Lung (tissue), 12 donors: ENCODE data around the gene ZNF771. TPM values are rescaled to one million over a fixed set of nuclear protein-coding genes. Genes with fewer than 3 reads are reported as not detected.

ENCODE experiments used
- ATAC-seq: fragments of 200-7000 bp; cut with Tn5 transposase; one replicate; pipeline ENCODE4 v1.9.1; 2020; ENCODE audit warnings: moderate number of reproducible peaks; ENCODE audit not compliant: insufficient read depth, low FRiP score
- DNase-seq, 3 donors: peaks; one replicate each; pipeline ENCODE4 v3.0.0-alpha.2; 2013 to 2017
- H3K27ac ChIP-seq, 2 donors: one replicate each; pipeline ENCODE4 v1.5.1; 2013; ENCODE audit warnings: mild to moderate bottlenecking in 2 of 2, moderate library complexity in 2 of 2, control low read depth in 1 of 2, inconsistent platforms in 1 of 2, low read depth in 1 of 2, low read length in 1 of 2
- H3K27me3 ChIP-seq, 3 donors: one replicate each; pipeline ENCODE4 v1.5.1; 2013; ENCODE audit warnings: low read length in 2 of 3; ENCODE audit not compliant: control insufficient read depth in 3 of 3, insufficient read depth in 3 of 3
- H3K36me3 ChIP-seq, 4 donors: one replicate each; pipeline ENCODE4 v1.5.1; 2013; ENCODE audit warnings: low read length in 4 of 4, mild to moderate bottlenecking in 1 of 4, moderate library complexity in 1 of 4; ENCODE audit not compliant: control insufficient read depth in 4 of 4, insufficient read depth in 4 of 4
- H3K4me1 ChIP-seq, 5 donors: one replicate each; pipeline ENCODE4 v1.5.1; 2013; ENCODE audit warnings: low read length in 5 of 5, mild to moderate bottlenecking in 2 of 5, moderate library complexity in 1 of 5; ENCODE audit not compliant: control insufficient read depth in 5 of 5, insufficient read depth in 5 of 5
- H3K4me3 ChIP-seq: one replicate; pipeline ENCODE4 v1.5.1; 2013; ENCODE audit warnings: mild to moderate bottlenecking, control low read depth, moderate library complexity
- H3K9ac ChIP-seq, 2 donors: one replicate each; pipeline ENCODE4 v1.5.1; 2013; ENCODE audit warnings: low read length in 2 of 2, control low read depth in 1 of 2; ENCODE audit not compliant: insufficient read depth in 1 of 2
- H3K9me3 ChIP-seq, 4 donors: one replicate each; pipeline ENCODE4 v1.5.1; 2013; ENCODE audit warnings: low read length in 3 of 4, mild to moderate bottlenecking in 1 of 4, moderate library complexity in 1 of 4; ENCODE audit not compliant: control insufficient read depth in 4 of 4, insufficient read depth in 3 of 4
- CTCF ChIP-seq: IDR thresholded peaks from 2 replicates; pipeline ENCODE4 v1.5.1; 2012; ENCODE audit warnings: mild to moderate bottlenecking; ENCODE audit errors: control extremely low read depth, extremely low read depth
- WGBS, 2 donors: extraction: QIAGEN DNeasy Blood & Tissue Kit; methylation state at CpG; one replicate each; pipeline ENCODE4 v1.1.7; 2013; 5-methylcytosine and 5-hydroxymethylcytosine counted together
- polyA plus RNA-seq, 2 donors: library from polyadenylated mRNA; stranded (reverse); fragments of 200-250 nt; gene quantifications; one replicate each; pipeline ENCODE4 v1.2.1, GENCODE V29; 2013
- total RNA-seq, 2 donors: library from RNA; depleted of rRNA in 1 of 2; stranded (reverse); fragments of >200 nt in 1 of 2; gene quantifications; one replicate each; pipeline ENCODE4 v1.2.1, GENCODE V29; 2014 to 2021
- donor health status: control.
- donor health status: control.
- donor health status: Bipolar disorder and iron deficiency.
- donor health status: healthy.
- donor health status: DM: yes; HTN: yes; CAD: no.

The ZNF771 gene
- total and polyA plus RNA-seq, 4 donors = 3.0 to 7.2 (median 4.3) TPM

GRCh38 chr16:30368122-30368791, 39.1 kb upstream of the ZNF771 start:
- peak overlapping the region; percentile 55 to 75 for H3K9ac ChIP-seq
- H3K4me3 ChIP-seq = peak overlapping the region; percentile 83
- no peaks in the 10 kb centered on the region for H3K27me3 ChIP-seq
- peaks cover 0 to 19% (median 9%) of the 10 kb centered on the region in 4 donors for H3K36me3 ChIP-seq
- TF ChIP-seq CTCF = no peak
- H3K9me3 ChIP-seq = no peaks in the 10 kb centered on the region
- WGBS, 2 donors = 6 to 10% methylated on average over 8 of the region's 8 CpGs
- peak overlapping the region; percentile 49 to 85 for H3K27ac ChIP-seq
- no peak for DNase-seq
- H3K4me1 ChIP-seq = peaks cover 6 to 35% (median 16%) of the 10 kb centered on the region in 5 donors
- ATAC-seq = no peak

GRCh38 chr16:30368792-30369090, 38.7 kb upstream of the ZNF771 start:
- DNase-seq (no peak), ATAC-seq (no peak)
- 4 to 5% methylated on average over 4 of the region's 4 CpGs for WGBS, 2 donors
- peak overlapping the region; percentile 55 to 75 for H3K9ac ChIP-seq
- peak overlapping the region; percentile 59 to 85 for H3K27ac ChIP-seq
- no peak for TF ChIP-seq CTCF
- H3K9me3 ChIP-seq = no peaks in the 10 kb centered on the region
- H3K4me3 ChIP-seq = peak overlapping the region; percentile 83
- H3K36me3 ChIP-seq = peaks cover 0 to 19% (median 9%) of the 10 kb centered on the region in 4 donors
- H3K27me3 ChIP-seq = no peaks in the 10 kb centered on the region
- H3K4me1 ChIP-seq = peaks cover 6 to 35% (median 16%) of the 10 kb centered on the region in 5 donors

- H3K9me3 ChIP-seq = no peaks in the 10 kb centered on the region
- H3K27ac ChIP-seq = peak overlapping the region; percentile 59 to 85
- no peak for TF ChIP-seq CTCF
- peak overlapping the region; percentile 83 for H3K4me3 ChIP-seq
- no peak for DNase-seq
- H3K4me1 ChIP-seq = peaks cover 6 to 35% (median 16%) of the 10 kb centered on the region in 5 donors
- no peaks in the 10 kb centered on the region for H3K27me3 ChIP-seq
- peak overlapping the region; percentile 55 to 75 for H3K9ac ChIP-seq
- whole genome bisulfite sequencing, 2 donors = 1 to 2% methylated on average over 36 to 45 of the region's 45 CpGs
- H3K36me3 ChIP-seq = peaks cover 0 to 19% (median 9%) of the 10 kb centered on the region in 4 donors
- no peak for ATAC-seq
Measured at GRCh38 chr16:30369091-30369937, 38.1 kb upstream of the ZNF771 start.
